ENCODE data around the gene ZNF304. TPM values are rescaled to one million over a fixed set of nuclear protein-coding genes. Genes with fewer than 3 reads are reported as not detected.
"Not testable (repeated sequence)": the region's sequence is repeated elsewhere in the genome, so short reads cannot be mapped to it uniquely, and the experiment has no call there.

Gene ZNF304
- total RNA-seq, 1 donor from 2014 or later = 15.8 TPM

DNA sequence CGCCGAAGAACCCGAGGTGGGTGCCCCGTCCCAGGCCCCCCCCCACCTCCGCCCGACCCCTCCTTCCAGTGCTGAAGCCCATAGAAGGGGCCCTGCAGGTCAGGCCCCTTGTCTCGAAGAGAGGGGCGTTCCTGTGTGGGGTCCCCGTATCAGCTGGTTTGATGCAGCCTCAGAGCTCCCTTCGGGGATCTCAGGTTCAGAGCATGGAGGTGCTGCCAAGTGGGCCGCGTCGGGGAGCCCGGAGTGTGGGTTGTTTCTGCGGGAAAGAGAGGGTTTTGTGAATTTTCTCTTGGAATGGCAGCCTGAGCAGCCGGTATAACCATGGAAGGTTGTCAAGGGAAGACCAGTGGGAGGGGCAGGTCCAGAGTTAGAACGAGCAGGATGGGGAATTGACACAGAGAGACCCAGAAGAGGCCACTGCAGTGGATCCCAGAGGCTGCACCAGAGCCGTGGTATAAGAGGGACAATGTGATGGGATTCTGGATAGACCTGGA lies 12.7 kb downstream of the ZNF304 start:
- Mint-ChIP-seq H3K36me3 (ENCODE audit: unreplicated experiment) (no peaks in the 10 kb centered on the region), H3K27me3 (ENCODE audit: unreplicated experiment) (peaks cover 2% of the 10 kb centered on the region), H3K27ac (ENCODE audit: unreplicated experiment) (peak overlapping the region; percentile 88), H3K4me1 (ENCODE audit: low read depth, unreplicated experiment) (peaks cover 7% of the 10 kb centered on the region), H3K9me3 (ENCODE audit: unreplicated experiment) (peaks cover 4% of the 10 kb centered on the region), H3K4me3 (ENCODE audit: unreplicated experiment) (peak overlapping the region; percentile 97)
- no peak for DNase-seq
- TF ChIP-seq, protein P1, sequence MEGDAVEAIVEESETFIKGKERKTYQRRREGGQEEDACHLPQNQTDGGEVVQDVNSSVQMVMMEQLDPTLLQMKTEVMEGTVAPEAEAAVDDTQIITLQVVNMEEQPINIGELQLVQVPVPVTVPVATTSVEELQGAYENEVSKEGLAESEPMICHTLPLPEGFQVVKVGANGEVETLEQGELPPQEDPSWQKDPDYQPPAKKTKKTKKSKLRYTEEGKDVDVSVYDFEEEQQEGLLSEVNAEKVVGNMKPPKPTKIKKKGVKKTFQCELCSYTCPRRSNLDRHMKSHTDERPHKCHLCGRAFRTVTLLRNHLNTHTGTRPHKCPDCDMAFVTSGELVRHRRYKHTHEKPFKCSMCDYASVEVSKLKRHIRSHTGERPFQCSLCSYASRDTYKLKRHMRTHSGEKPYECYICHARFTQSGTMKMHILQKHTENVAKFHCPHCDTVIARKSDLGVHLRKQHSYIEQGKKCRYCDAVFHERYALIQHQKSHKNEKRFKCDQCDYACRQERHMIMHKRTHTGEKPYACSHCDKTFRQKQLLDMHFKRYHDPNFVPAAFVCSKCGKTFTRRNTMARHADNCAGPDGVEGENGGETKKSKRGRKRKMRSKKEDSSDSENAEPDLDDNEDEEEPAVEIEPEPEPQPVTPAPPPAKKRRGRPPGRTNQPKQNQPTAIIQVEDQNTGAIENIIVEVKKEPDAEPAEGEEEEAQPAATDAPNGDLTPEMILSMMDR (IDR thresholded peaks at IDR 0.05; ENCODE audit: partially characterized antibody, unreplicated experiment) = no peak

DNA sequence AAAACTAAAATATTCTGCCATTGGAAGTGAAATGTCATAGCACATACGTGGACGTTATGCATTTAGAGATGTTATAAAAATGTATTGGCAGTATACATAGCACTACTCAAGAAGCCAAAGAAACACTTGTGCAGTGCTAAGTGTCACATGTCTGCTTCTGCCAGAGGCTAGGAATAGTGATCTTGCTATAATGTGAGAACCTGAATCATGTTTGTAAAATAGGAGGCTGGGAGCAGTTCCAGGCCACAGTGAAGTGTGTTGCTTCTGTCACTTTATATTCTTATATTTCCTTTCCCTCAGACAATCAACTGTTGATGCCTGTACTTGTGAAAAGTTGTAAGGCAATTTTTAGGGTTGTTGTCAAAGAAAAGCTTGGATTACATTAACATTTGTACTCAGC lies 15.7 kb downstream of the ZNF304 start:
- peaks cover 7% of the 10 kb centered on the region for H3K4me1 Mint-ChIP-seq (ENCODE audit: low read depth, unreplicated experiment)
- H3K27me3 Mint-ChIP-seq (ENCODE audit: unreplicated experiment) = peaks cover 6% of the 10 kb centered on the region
- DNase-seq = no peak
- peaks cover 10% of the 10 kb centered on the region for H3K9me3 Mint-ChIP-seq (ENCODE audit: unreplicated experiment)
- TF ChIP-seq, protein P1 (IDR thresholded peaks at IDR 0.05; ENCODE audit: partially characterized antibody, unreplicated experiment) = no peak
- H3K4me3 Mint-ChIP-seq (ENCODE audit: unreplicated experiment) = no peak overlapping the region
- H3K27ac Mint-ChIP-seq (ENCODE audit: unreplicated experiment) = no peak overlapping the region
- peaks cover 14% of the 10 kb centered on the region for H3K36me3 Mint-ChIP-seq (ENCODE audit: unreplicated experiment)

DNA sequence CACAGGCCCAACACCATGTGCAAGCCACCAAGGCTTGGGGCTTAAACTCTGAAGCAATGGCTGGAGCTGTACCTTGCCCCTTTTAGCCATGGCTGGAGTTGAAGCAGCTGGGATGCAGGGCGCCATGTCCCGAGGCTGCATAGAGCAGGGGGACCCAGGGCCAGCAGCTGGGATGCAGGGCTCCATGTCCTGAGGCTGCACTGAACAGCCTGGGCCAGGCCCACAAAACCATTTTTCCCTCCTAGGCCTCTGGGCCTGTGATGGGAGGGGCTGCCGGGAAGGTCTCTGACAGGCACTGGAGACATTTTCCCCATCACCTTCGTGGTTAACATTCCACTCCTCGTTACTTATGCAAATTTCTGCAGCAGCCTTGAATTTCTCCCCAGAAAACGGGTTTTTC lies 23.1 kb downstream of the ZNF304 start:
- peaks cover 81% of the 10 kb centered on the region for H3K36me3 Mint-ChIP-seq (ENCODE audit: unreplicated experiment)
- peaks cover 6% of the 10 kb centered on the region for H3K27me3 Mint-ChIP-seq (ENCODE audit: unreplicated experiment)
- no peak overlapping the region for H3K4me3 Mint-ChIP-seq (ENCODE audit: unreplicated experiment)
- TF ChIP-seq, protein P1 (IDR thresholded peaks at IDR 0.05; ENCODE audit: partially characterized antibody, unreplicated experiment) = no peak
- H3K4me1 Mint-ChIP-seq (ENCODE audit: low read depth, unreplicated experiment) = no peaks in the 10 kb centered on the region
- H3K27ac Mint-ChIP-seq (ENCODE audit: unreplicated experiment) = no peak overlapping the region
- no peak for DNase-seq
- H3K9me3 Mint-ChIP-seq (ENCODE audit: unreplicated experiment) = peaks cover 15% of the 10 kb centered on the region

DNA sequence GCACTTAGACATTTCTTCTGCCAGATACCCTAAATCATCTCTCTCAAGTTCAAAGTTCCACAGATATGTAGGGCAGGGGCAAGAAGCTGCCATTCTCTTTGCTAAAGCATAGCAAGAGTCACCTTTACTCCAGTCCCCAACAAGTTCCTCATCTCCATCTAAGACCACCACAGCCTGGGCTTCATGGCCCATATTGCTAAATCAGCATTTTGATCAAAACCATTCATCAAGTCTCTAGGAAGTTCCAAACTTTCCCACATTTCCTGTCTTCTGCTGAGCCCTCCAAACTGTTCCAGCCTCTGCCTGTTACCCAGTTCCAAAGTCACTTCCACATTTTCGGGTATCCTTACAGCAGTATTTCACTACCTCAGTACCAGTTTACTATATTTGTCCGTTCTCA lies 23.6 kb downstream of the ZNF304 start:
- H3K27ac Mint-ChIP-seq (ENCODE audit: unreplicated experiment); H3K27me3 Mint-ChIP-seq (ENCODE audit: unreplicated experiment); H3K4me3 Mint-ChIP-seq (ENCODE audit: unreplicated experiment); DNase-seq; H3K4me1 Mint-ChIP-seq (ENCODE audit: low read depth, unreplicated experiment): not testable (repeated sequence)
- Mint-ChIP-seq H3K9me3 (ENCODE audit: unreplicated experiment) (peaks cover 14% of the 10 kb centered on the region), H3K36me3 (ENCODE audit: unreplicated experiment) (peaks cover 82% of the 10 kb centered on the region)

DNA sequence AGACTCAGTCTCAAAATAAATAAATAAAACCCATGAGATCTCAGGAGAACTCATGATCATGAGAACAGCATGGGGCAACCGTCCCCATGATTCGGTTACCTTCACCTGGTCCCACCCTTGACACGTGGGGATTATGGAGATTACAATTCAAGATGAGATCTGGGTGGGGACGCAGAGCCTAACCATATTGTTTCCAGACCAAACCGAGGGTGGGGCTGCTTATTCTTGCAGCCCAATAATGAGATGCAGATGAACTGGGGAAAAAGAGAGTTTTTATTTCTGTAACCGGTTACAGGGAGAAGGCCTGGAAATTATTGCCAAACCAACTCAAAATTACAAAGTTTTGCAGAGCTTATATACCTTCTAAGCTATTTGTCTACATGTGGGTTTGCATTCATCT lies 25.1 kb downstream of the ZNF304 start:
- DNase-seq = no peak
- Mint-ChIP-seq H3K9me3 (ENCODE audit: unreplicated experiment) (peaks cover 9% of the 10 kb centered on the region), H3K36me3 (ENCODE audit: unreplicated experiment) (peaks cover 75% of the 10 kb centered on the region), H3K4me3 (ENCODE audit: unreplicated experiment) (no peak overlapping the region), H3K27me3 (ENCODE audit: unreplicated experiment) (peaks cover 2% of the 10 kb centered on the region), H3K4me1 (ENCODE audit: low read depth, unreplicated experiment) (no peaks in the 10 kb centered on the region), H3K27ac (ENCODE audit: unreplicated experiment) (no peak overlapping the region)
- TF ChIP-seq, protein P1 (IDR thresholded peaks at IDR 0.05; ENCODE audit: partially characterized antibody, unreplicated experiment) = no peak

All from glutamatergic neuron (in vitro differentiated cells).